Esophagus muscularis mucosa (tissue), 4 donors: ENCODE measurements around the gene GORAB.

Experiments used
- EP300 ChIP-seq: sonication (generic); formaldehyde crosslinking; IDR thresholded peaks from one replicate; pipeline ENCODE4 v1.6.1; 2017; ENCODE audit warnings: antibody characterized with exemption
- POLR2A ChIP-seq: fragments of 450-650 bp; IDR thresholded peaks from one replicate; pipeline ENCODE4 v1.6.1; 2017; ENCODE audit warnings: antibody characterized with exemption, moderate library complexity, mild to moderate bottlenecking, low read depth
- POLR2AphosphoS5 ChIP-seq, 2 donors: sonication (generic); formaldehyde crosslinking; IDR thresholded peaks; one replicate each; pipeline ENCODE4 v1.6.1; 2017; ENCODE audit warnings: antibody characterized with exemption in 2 of 2
- TF ChIP-seq, protein P1 (sequence below), 3 experiments: fragments of 200-600 bp in 2 of 3; fragments of 450-650 bp in 1 of 3; sonication (generic) in 2 of 3; IDR thresholded peaks; one replicate each; pipeline ENCODE4 v1.5.1; 2017 to 2019; ENCODE audit warnings: antibody characterized with exemption in 3 of 3, mild to moderate bottlenecking in 2 of 3, moderate library complexity in 1 of 3

DNA sequence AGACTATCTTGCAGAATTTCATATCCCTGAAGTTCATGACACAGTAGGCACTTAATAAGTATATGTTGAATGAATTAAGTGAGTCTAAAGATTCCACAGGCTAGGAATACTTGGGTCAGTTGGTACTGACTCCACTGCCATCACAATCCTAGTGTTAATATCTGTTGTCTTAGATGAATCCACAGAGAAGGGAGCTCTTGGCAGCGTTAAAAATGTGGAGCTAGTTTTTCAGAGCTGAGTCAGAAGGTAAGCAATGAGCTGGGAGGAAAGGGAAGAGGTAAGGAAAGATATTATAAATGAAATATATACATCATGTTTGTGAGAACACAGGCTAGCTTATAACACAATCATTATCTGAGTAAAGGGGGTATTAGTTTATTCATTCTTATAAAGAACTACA lies 21.8 kb upstream of the GORAB start:
- TF ChIP-seq, protein P1, sequence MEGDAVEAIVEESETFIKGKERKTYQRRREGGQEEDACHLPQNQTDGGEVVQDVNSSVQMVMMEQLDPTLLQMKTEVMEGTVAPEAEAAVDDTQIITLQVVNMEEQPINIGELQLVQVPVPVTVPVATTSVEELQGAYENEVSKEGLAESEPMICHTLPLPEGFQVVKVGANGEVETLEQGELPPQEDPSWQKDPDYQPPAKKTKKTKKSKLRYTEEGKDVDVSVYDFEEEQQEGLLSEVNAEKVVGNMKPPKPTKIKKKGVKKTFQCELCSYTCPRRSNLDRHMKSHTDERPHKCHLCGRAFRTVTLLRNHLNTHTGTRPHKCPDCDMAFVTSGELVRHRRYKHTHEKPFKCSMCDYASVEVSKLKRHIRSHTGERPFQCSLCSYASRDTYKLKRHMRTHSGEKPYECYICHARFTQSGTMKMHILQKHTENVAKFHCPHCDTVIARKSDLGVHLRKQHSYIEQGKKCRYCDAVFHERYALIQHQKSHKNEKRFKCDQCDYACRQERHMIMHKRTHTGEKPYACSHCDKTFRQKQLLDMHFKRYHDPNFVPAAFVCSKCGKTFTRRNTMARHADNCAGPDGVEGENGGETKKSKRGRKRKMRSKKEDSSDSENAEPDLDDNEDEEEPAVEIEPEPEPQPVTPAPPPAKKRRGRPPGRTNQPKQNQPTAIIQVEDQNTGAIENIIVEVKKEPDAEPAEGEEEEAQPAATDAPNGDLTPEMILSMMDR (IDR thresholded peaks at IDR 0.05) = no peak
- TF ChIP-seq POLR2A (no peak), POLR2AphosphoS5 (IDR thresholded peaks at IDR 0.05) (no peak), EP300 (no peak)
